Mesendoderm (in vitro differentiated cells): Measurements from ENCODE around the gene STAB1.

Experiments used
- DNase-seq: peaks from one replicate; pipeline ENCODE4 v3.0.0; 2013
- H2AK5ac ChIP-seq: 2 replicates; pipeline ENCODE4 v1.6.1; 2013; ENCODE audit warnings: low read length, inconsistent platforms
- H2BK120ac ChIP-seq: 2 replicates; pipeline ENCODE4 v1.6.1; 2013; ENCODE audit warnings: low read depth, mild to moderate bottlenecking, low read length, moderate library complexity, mixed read lengths
- H2BK15ac ChIP-seq: replicated peaks from 2 replicates; pipeline ENCODE4 v1.6.1; 2013; ENCODE audit warnings: low read depth, mild to moderate bottlenecking, moderate library complexity
- H2BK5ac ChIP-seq: 2 replicates; pipeline ENCODE4 v1.6.1; 2013; ENCODE audit warnings: low read length, inconsistent platforms
- H3K18ac ChIP-seq: 2 replicates; pipeline ENCODE4 v1.6.1; 2013; ENCODE audit warnings: mild to moderate bottlenecking, low read length, mixed read lengths
- H3K23ac ChIP-seq: one replicate; pipeline ENCODE4 v1.6.1; 2013; ENCODE audit warnings: low read length
- H3K27ac ChIP-seq: 2 replicates; pipeline ENCODE4 v1.5.1; 2013; ENCODE audit warnings: low read depth, mild to moderate bottlenecking, inconsistent platforms, low read length, moderate library complexity
- H3K27me3 ChIP-seq: 2 replicates; pipeline ENCODE4 v1.6.1; 2013; ENCODE audit warnings: low read length, control low read depth, mild to moderate bottlenecking, inconsistent platforms; ENCODE audit not compliant: insufficient read depth, poor library complexity
- H3K36me3 ChIP-seq: 2 replicates; pipeline ENCODE4 v1.6.1; 2013; ENCODE audit warnings: low read length, inconsistent platforms; ENCODE audit not compliant: control insufficient read depth, insufficient read depth
- H3K4ac ChIP-seq: one replicate; pipeline ENCODE4 v1.6.1; 2013; ENCODE audit warnings: low read depth, mild to moderate bottlenecking, low read length, moderate library complexity
- H3K4me1 ChIP-seq: 2 replicates; pipeline ENCODE4 v1.6.1; 2013; ENCODE audit warnings: low read depth, low read length, inconsistent platforms; ENCODE audit not compliant: control insufficient read depth
- H3K4me2 ChIP-seq: 2 replicates; pipeline ENCODE4 v1.6.1; 2013; ENCODE audit warnings: low read length
- H3K4me3 ChIP-seq: 2 replicates; pipeline ENCODE4 v1.5.1; 2013; ENCODE audit warnings: mild to moderate bottlenecking, low read length
- H3K56ac ChIP-seq: one replicate; pipeline ENCODE4 v1.6.1; 2013; ENCODE audit warnings: low read length
- H3K79me1 ChIP-seq: 2 replicates; pipeline ENCODE4 v1.6.1; 2013; ENCODE audit warnings: low read length, inconsistent platforms
- H3K79me2 ChIP-seq: 2 replicates; pipeline ENCODE4 v1.6.1; 2013; ENCODE audit warnings: mild to moderate bottlenecking, low read length; ENCODE audit not compliant: control insufficient read depth, insufficient read depth
- H3K9ac ChIP-seq: 2 replicates; pipeline ENCODE4 v1.6.1; 2013; ENCODE audit warnings: low read length, inconsistent platforms
- H4K5ac ChIP-seq: one replicate; pipeline ENCODE4 v1.6.1; 2013; ENCODE audit warnings: low read length
- H4K8ac ChIP-seq: one replicate; pipeline ENCODE4 v1.6.1; 2013; ENCODE audit warnings: low read depth, mild to moderate bottlenecking, control low read depth, low read length, moderate library complexity
- WGBS: extraction: QIAGEN DNeasy Blood & Tissue Kit; methylation state at CpG from one replicate; pipeline ENCODE4 v1.1.7; 2013; ENCODE audit warnings: low lambda C conversion rate, missing lambda C conversion rate; ENCODE audit not compliant: insufficient coverage; ENCODE audit errors: extremely low coverage; 5-methylcytosine and 5-hydroxymethylcytosine counted together

The STAB1 gene

DNA sequence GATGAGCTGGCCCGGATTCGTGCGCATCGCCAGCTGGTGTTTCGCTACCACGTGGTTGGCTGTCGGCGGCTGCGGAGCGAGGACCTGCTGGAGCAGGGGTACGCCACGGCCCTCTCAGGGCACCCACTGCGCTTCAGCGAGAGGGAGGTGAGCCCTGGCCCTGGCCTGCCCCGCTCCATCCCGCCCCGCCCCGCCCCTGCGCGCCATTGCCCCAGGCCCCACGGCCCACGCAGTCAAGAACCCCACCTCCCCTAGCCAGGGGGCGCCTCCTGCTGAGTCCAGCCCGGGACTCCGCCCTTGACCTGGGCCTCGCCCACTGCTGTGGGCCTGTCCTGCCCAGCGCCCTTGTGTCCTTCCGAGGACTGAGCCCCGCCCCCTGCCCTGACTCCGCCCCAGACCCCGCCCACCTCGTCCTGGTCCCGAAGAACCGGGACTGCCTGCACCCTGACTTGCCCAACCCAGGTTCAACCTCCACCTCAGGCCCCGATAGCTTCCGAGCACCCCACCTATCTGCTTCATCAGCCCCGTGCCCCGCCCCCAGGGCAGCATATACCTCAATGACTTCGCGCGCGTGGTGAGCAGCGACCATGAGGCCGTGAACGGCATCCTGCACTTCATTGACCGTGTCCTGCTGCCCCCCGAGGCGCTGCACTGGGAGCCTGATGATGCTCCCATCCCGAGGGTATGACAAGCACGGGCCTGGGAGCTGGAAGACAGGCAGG, 23.7 kb downstream of the STAB1 start:
- H3K27ac ChIP-seq, result no peak overlapping the region

DNA sequence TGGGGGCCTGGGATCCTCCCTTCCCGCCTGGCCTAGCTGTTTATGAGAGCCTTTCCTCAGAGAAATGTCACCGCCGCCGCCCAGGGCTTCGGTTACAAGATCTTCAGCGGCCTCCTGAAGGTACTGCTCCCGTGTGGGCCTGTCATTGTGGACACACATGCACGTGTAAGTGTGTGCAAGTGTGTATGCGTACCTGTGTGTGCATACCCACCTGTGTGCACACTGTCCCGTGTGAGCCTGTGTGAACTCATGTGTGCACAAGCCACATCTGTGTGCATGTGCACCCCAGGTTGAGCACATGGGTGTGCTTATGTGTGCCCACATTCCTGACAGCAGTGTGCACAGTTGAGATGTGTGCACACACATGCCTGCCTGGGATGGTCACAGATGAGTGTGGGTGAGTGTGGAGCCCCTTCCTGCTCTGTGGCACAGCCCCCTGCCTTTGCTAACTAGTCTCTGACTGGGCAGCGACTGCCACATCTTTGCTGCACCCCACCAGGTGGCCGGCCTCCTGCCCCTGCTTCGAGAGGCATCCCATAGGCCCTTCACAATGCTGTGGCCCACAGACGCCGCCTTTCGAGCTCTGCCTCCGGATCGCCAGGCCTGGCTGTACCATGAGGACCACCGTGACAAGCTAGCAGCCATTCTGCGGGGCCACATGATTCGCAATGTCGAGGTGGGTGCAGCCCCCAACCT, 24.5 kb downstream of the STAB1 start:
- no peaks in the 10 kb centered on the region for H3K27me3 ChIP-seq
- H3K4me3 ChIP-seq, result no peak overlapping the region
- peak overlapping the region; percentile 34 for H3K56ac ChIP-seq
- H2AK5ac ChIP-seq, result no peak overlapping the region
- no peak overlapping the region for H3K23ac ChIP-seq
- H3K4me1 ChIP-seq, result peaks cover 2% of the 10 kb centered on the region
- H3K4ac ChIP-seq, result no peak overlapping the region
- no peak overlapping the region for H3K4me2 ChIP-seq
- no peak overlapping the region for H2BK15ac ChIP-seq
- DNase-seq, result no peak
- no peak overlapping the region for H2BK5ac ChIP-seq
- H3K27ac ChIP-seq, result no peak overlapping the region
- H4K5ac ChIP-seq, result no peak overlapping the region
- WGBS, result no CpG with 5 or more reads among the region's 22 CpGs
- no peak overlapping the region for H2BK120ac ChIP-seq
- H4K8ac ChIP-seq, result no peak overlapping the region
- no peak overlapping the region for H3K18ac ChIP-seq
- H3K79me2 ChIP-seq, result no peaks in the 10 kb centered on the region
- no peaks in the 10 kb centered on the region for H3K79me1 ChIP-seq
- H3K9ac ChIP-seq, result no peak overlapping the region
- H3K36me3 ChIP-seq, result peaks cover 6% of the 10 kb centered on the region

More for the DNA sequence above, 23.7 kb downstream of the STAB1 start:
- Histone ChIP-seq H3K36me3 (no peaks in the 10 kb centered on the region), H2BK15ac (no peak overlapping the region), H3K18ac (no peak overlapping the region), H3K79me2 (no peaks in the 10 kb centered on the region), H3K4ac (no peak overlapping the region), H2AK5ac (no peak overlapping the region), H3K4me2 (peak overlapping the region; percentile 77), H4K8ac (no peak overlapping the region), H3K4me3 (no peak overlapping the region), H3K4me1 (peaks cover 2% of the 10 kb centered on the region), H3K56ac (peak overlapping the region; percentile 88), H3K9ac (peak overlapping the region; percentile 65), H3K27me3 (no peaks in the 10 kb centered on the region), H3K23ac (no peak overlapping the region), H4K5ac (no peak overlapping the region), H3K79me1 (no peaks in the 10 kb centered on the region), H2BK5ac (no peak overlapping the region), H2BK120ac (no peak overlapping the region)
- peak; percentile 45 for DNase-seq
- WGBS, result no CpG with 5 or more reads among the region's 50 CpGs

DNA sequence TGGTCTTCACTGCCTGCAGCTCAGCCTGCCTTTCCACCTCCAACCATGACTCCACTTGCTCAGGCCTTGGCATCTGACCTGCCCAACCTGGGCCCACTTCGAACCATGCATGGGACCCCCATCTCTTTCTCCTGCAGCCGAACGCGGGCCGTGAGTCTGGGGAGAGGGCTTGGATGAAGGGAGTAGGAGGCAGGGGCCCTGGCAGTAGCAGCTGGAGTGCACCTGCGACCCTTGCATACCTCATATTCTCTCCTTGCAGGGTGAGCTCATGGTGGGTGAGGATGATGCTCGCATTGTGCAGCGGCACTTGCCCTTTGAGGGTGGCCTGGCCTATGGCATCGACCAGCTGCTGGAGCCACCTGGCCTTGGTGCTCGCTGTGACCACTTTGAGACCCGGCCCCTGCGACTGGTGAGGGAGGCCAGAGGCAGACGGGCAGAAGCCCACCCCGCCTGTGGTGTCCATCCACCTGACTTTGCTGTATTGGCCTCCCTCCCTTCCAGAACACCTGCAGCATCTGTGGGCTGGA, 25.1 kb downstream of the STAB1 start:
- no peak overlapping the region for H2BK15ac ChIP-seq
- no peak overlapping the region for H4K8ac ChIP-seq
- no peak overlapping the region for H2AK5ac ChIP-seq
- no peak overlapping the region for H3K9ac ChIP-seq
- no peak overlapping the region for H3K56ac ChIP-seq
- peaks cover 8% of the 10 kb centered on the region for H3K36me3 ChIP-seq
- H3K79me1 ChIP-seq, result no peaks in the 10 kb centered on the region
- no peak overlapping the region for H3K27ac ChIP-seq
- no peaks in the 10 kb centered on the region for H3K27me3 ChIP-seq
- DNase-seq, result no peak
- peaks cover 2% of the 10 kb centered on the region for H3K4me1 ChIP-seq
- no peak overlapping the region for H3K4ac ChIP-seq
- H2BK5ac ChIP-seq, result no peak overlapping the region
- no peak overlapping the region for H3K4me3 ChIP-seq
- H3K4me2 ChIP-seq, result no peak overlapping the region
- WGBS, result no CpG with 5 or more reads among the region's 14 CpGs
- no peak overlapping the region for H4K5ac ChIP-seq
- no peak overlapping the region for H2BK120ac ChIP-seq
- H3K79me2 ChIP-seq, result no peaks in the 10 kb centered on the region
- H3K23ac ChIP-seq, result no peak overlapping the region
- H3K18ac ChIP-seq, result no peak overlapping the region

DNA sequence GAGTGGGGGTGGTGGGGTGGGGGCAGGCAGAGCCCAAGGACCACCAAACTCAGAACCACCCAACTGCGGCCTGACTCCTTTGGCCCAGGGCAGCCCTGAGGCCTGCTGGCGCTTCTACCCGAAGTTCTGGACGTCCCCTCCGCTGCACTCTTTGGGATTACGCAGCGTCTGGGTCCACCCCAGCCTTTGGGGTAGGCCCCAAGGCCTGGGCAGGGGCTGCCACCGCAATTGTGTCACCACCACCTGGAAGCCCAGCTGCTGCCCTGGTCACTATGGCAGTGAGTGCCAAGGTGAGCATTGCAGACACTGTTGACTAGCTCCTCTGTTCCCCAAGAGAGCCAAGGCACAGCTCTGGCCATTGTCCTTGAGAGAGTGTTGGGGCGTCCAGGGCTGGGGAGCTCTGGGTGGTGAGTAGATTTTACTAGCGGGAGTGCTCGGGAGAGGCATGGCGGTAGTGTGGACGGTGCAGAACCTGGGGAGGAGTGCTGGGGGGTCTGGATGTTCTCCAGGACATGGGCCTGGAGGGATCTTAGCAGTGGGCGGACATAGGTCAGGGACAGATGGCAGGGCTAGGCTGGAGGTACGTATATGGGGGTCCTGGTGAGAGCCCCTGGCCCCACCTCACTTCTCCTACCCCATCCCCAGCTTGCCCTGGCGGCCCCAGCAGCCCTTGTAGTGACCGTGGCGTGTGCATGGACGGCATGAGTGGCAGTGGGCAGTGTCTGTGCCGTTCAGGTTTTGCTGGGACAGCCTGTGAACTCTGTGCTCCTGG, 25.8 kb downstream of the STAB1 start:
- no peak overlapping the region for H3K9ac ChIP-seq
- H3K4ac ChIP-seq, result no peak overlapping the region
- no peaks in the 10 kb centered on the region for H3K27me3 ChIP-seq
- no peaks in the 10 kb centered on the region for H3K79me2 ChIP-seq
- peaks cover 2% of the 10 kb centered on the region for H3K4me1 ChIP-seq
- H3K23ac ChIP-seq, result no peak overlapping the region
- no peak overlapping the region for H3K4me2 ChIP-seq
- no peak overlapping the region for H4K5ac ChIP-seq
- no peak overlapping the region for H3K56ac ChIP-seq
- H3K4me3 ChIP-seq, result no peak overlapping the region
- no peak for DNase-seq
- H3K27ac ChIP-seq, result no peak overlapping the region
- H4K8ac ChIP-seq, result no peak overlapping the region
- H2AK5ac ChIP-seq, result no peak overlapping the region
- H3K36me3 ChIP-seq, result peaks cover 13% of the 10 kb centered on the region
- no peak overlapping the region for H2BK5ac ChIP-seq
- no peak overlapping the region for H3K18ac ChIP-seq
- H2BK120ac ChIP-seq, result no peak overlapping the region
- no peak overlapping the region for H2BK15ac ChIP-seq
- no CpG with 5 or more reads among the region's 20 CpGs for WGBS
- H3K79me1 ChIP-seq, result no peaks in the 10 kb centered on the region

DNA sequence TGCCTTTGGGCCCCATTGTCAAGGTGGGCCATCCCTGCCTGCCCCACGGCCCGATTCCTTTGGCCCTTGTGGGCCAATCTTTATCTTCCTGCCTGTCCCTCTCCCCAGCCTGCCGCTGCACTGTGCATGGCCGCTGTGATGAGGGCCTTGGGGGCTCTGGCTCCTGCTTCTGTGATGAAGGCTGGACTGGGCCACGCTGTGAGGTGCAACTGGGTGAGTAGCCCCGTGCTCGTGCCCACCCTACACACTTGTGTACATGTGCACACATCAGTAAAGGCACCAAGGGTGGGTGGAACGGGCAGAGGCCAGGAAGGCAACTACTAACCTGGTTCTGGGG, 26.3 kb downstream of the STAB1 start:
- H3K27me3 ChIP-seq, result no peaks in the 10 kb centered on the region
- peaks cover 2% of the 10 kb centered on the region for H3K4me1 ChIP-seq
- no peaks in the 10 kb centered on the region for H3K79me2 ChIP-seq
- no peak overlapping the region for H4K8ac ChIP-seq
- peaks cover 13% of the 10 kb centered on the region for H3K36me3 ChIP-seq
- no peaks in the 10 kb centered on the region for H3K79me1 ChIP-seq
- no peak for DNase-seq
- H3K9ac ChIP-seq, result no peak overlapping the region
- WGBS, result no CpG with 5 or more reads among the region's 8 CpGs
- H3K4me2 ChIP-seq, result no peak overlapping the region
- H3K4ac ChIP-seq, result no peak overlapping the region
- no peak overlapping the region for H4K5ac ChIP-seq
- no peak overlapping the region for H2BK120ac ChIP-seq
- no peak overlapping the region for H2BK15ac ChIP-seq
- H3K23ac ChIP-seq, result no peak overlapping the region
- H3K4me3 ChIP-seq, result no peak overlapping the region
- H3K27ac ChIP-seq, result no peak overlapping the region
- no peak overlapping the region for H2AK5ac ChIP-seq
- no peak overlapping the region for H3K56ac ChIP-seq
- H3K18ac ChIP-seq, result no peak overlapping the region
- H2BK5ac ChIP-seq, result no peak overlapping the region
